Progenitor cell of endocrine pancreas (in vitro differentiated cells): ENCODE results near the gene KIAA1328. TPM values are rescaled to one million over a fixed set of nuclear protein-coding genes. Genes with fewer than 3 reads are reported as not detected.

Experiments
- DNase-seq: peaks from one replicate; pipeline ENCODE4 v3.0.0; 2021; ENCODE audit warnings: low spot score; ENCODE audit not compliant: unreplicated experiment
- H3K27ac Mint-ChIP-seq: 2 replicates; pipeline ENCODE4 v1.8.0; 2021; ENCODE audit warnings: mild to moderate bottlenecking, moderate library complexity, mixed read lengths
- H3K27me3 Mint-ChIP-seq: 2 replicates; pipeline ENCODE4 v1.8.0; 2021; ENCODE audit warnings: mixed read lengths
- H3K36me3 Mint-ChIP-seq: 2 replicates; pipeline ENCODE4 v1.8.0; 2022; ENCODE audit warnings: mixed read lengths; ENCODE audit not compliant: insufficient read depth
- H3K4me1 Mint-ChIP-seq: 2 replicates; pipeline ENCODE4 v1.8.0; 2021; ENCODE audit warnings: low read depth, mixed read lengths
- H3K4me3 Mint-ChIP-seq: 2 replicates; pipeline ENCODE4 v1.8.0; 2021; ENCODE audit warnings: low read depth, mild to moderate bottlenecking, moderate library complexity, mixed read lengths
- H3K9me3 Mint-ChIP-seq: 2 replicates; pipeline ENCODE4 v1.8.0; 2021; ENCODE audit warnings: low read depth, mixed read lengths
- CTCF ChIP-seq: fragments of 200-600 bp; sonication (generic); IDR thresholded peaks from one replicate; pipeline ENCODE4 v1.5.0; 2021; ENCODE audit warnings: antibody characterized with exemption, mild to moderate bottlenecking; ENCODE audit not compliant: unreplicated experiment
- total RNA-seq: library from RNA; stranded (reverse); gene quantifications from 2 replicates; pipeline ENCODE4 v1.2.1, GENCODE V29; 2021

KIAA1328 gene
- total RNA-seq, 1 donor from 2014 or later, result 12.4 TPM

GRCh38 chr18:36831139-36831538, 2.2 kb downstream of the KIAA1328 start:
- peaks cover 4% of the 10 kb centered on the region for H3K36me3 Mint-ChIP-seq
- no peaks in the 10 kb centered on the region for H3K9me3 Mint-ChIP-seq
- no peaks in the 10 kb centered on the region for H3K27me3 Mint-ChIP-seq
- no peak for TF ChIP-seq CTCF
- DNase-seq, result no peak
- H3K27ac Mint-ChIP-seq, result no peak overlapping the region
- peaks cover 20% of the 10 kb centered on the region for H3K4me1 Mint-ChIP-seq
- no peak overlapping the region for H3K4me3 Mint-ChIP-seq

- no peak overlapping the region for H3K27ac Mint-ChIP-seq
- TF ChIP-seq CTCF, result no peak
- DNase-seq, result no peak
- H3K36me3 Mint-ChIP-seq, result peaks cover 3% of the 10 kb centered on the region
- H3K9me3 Mint-ChIP-seq, result no peaks in the 10 kb centered on the region
- peaks cover 12% of the 10 kb centered on the region for H3K4me1 Mint-ChIP-seq
- H3K27me3 Mint-ChIP-seq, result no peaks in the 10 kb centered on the region
- no peak overlapping the region for H3K4me3 Mint-ChIP-seq
Observed at GRCh38 chr18:36833120-36833519, 4.2 kb downstream of the KIAA1328 start.

GRCh38 chr18:36835927-36836326, 7.0 kb downstream of the KIAA1328 start:
- H3K27ac Mint-ChIP-seq, result no peak overlapping the region
- no peak for TF ChIP-seq CTCF
- no peak overlapping the region for H3K4me3 Mint-ChIP-seq
- no peak for DNase-seq
- no peaks in the 10 kb centered on the region for H3K27me3 Mint-ChIP-seq
- peaks cover 12% of the 10 kb centered on the region for H3K36me3 Mint-ChIP-seq
- no peaks in the 10 kb centered on the region for H3K9me3 Mint-ChIP-seq
- peaks cover 2% of the 10 kb centered on the region for H3K4me1 Mint-ChIP-seq

- DNase-seq, result no peak
- H3K4me1 Mint-ChIP-seq, result peaks cover 1% of the 10 kb centered on the region
- H3K27ac Mint-ChIP-seq, result no peak overlapping the region
- no peaks in the 10 kb centered on the region for H3K9me3 Mint-ChIP-seq
- TF ChIP-seq CTCF, result no peak
- peaks cover 12% of the 10 kb centered on the region for H3K36me3 Mint-ChIP-seq
- H3K27me3 Mint-ChIP-seq, result no peaks in the 10 kb centered on the region
- no peak overlapping the region for H3K4me3 Mint-ChIP-seq
Observed at GRCh38 chr18:36839835-36840234, 10.9 kb downstream of the KIAA1328 start.

- Mint-ChIP-seq H3K4me3 (no peak overlapping the region), H3K9me3 (no peaks in the 10 kb centered on the region), H3K27ac (no peak overlapping the region), H3K4me1 (peaks cover 1% of the 10 kb centered on the region), H3K27me3 (no peaks in the 10 kb centered on the region), H3K36me3 (peaks cover 9% of the 10 kb centered on the region)
- TF ChIP-seq CTCF, result no peak
- no peak for DNase-seq
Observed at GRCh38 chr18:36843199-36843598, 14.3 kb downstream of the KIAA1328 start.
